ENCODE data around the gene SLC25A44.

Gene SLC25A44

DNA sequence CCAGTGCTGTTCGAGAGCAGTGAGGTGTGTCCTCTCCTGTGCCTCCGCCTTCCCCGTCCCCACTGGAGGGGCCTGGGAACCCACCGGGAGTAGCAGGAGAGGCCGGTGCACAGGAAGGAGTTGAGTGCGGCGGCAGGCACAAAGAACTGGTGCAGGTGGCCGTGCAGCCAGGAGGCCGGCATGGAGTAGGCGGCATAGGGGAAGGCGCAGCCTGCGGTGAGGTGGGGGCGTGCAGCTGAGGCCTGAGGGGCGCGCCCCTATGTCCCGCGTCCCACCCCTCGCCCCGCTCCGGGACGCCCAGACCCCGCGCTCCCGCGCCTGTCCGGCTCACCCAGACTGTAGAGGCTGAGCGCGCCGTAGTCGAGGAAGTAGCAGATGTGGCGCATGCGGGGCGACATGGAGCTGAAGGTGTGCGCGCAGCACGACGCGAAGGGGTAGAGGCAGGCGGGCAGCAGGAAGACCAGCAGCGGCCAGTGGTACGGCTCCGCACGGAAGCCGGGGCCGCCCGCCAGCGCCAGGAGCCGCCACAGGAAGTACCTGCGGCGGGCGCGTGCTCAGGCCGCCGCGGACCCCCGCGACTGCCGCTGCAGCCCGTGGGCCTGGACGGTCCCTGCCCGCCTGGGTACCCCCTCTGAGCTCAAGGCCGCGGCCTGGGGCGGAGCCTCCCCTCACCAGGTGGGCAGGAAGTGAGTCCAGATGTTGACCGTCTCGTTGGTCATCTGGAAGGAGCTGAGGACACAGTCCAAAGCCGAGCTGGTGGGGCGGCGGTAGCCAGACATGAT is 51.7 kb downstream of the SLC25A44 start:
- peaks cover 2 to 32% (median 29%) of the 10 kb centered on the region in 5 donors for H3K4me1 ChIP-seq (ENCODE audit: control insufficient read depth in 5 of 5, insufficient read depth in 5 of 5, low read length in 5 of 5)
- H3K4me3 ChIP-seq (ENCODE audit: low read depth in 1 of 5, low read length in 5 of 5): peak overlapping the region in 2 of 5 donors; percentile 41 to 52
- peaks cover 0 to 47% (median 26%) of the 10 kb centered on the region in 5 donors for H3K36me3 ChIP-seq (ENCODE audit: control insufficient read depth in 5 of 5, insufficient read depth in 5 of 5, low read length in 5 of 5)
- peaks cover 8 to 24% (median 21%) of the 10 kb centered on the region in 5 donors for H3K27me3 ChIP-seq (ENCODE audit: control insufficient read depth in 5 of 5, insufficient read depth in 4 of 5, low read length in 5 of 5)
- no peak overlapping the region for H3K27ac ChIP-seq (ENCODE audit: low read depth, low read length)
- H3K9ac ChIP-seq (ENCODE audit: low read length in 5 of 5): peak overlapping the region in 1 of 5 donors; percentile 29
- H3K9me3 ChIP-seq (ENCODE audit: control insufficient read depth in 5 of 5, low read length in 5 of 5): no peaks in the 10 kb centered on the region

DNA sequence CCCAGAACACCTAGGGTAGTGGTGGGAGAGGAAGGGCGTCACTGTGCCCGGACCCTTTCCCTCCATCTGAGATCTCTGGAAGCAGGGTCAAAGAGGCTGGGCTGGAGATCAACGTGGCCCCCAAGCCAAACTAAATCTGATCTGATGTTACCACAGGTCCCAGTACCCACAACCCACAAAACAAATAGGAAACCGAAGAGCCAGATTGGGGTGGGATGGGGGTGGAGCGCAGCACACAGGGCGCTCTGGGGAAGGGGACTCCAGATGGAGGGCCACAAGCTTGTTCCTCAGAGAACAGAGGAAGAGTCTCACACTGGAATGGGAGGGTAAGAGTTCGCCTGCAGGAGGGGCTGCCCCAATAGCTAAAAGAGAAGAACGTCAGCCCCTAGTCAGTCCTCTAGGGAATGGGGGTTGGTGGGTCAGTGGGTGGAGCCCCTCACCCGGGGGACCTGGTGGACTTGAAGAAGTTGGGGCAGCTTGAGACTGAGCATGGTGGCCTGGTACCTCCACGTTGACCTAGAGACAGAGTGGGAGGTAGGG is 52.4 kb downstream of the SLC25A44 start:
- H3K4me3 ChIP-seq (ENCODE audit: low read depth in 1 of 5, low read length in 5 of 5): peak overlapping the region in 2 of 5 donors; percentile 41 to 52
- peak overlapping the region in 1 of 5 donors; percentile 29 for H3K9ac ChIP-seq (ENCODE audit: low read length in 5 of 5)
- H3K27ac ChIP-seq (ENCODE audit: low read depth, low read length): no peak overlapping the region
- peaks cover 8 to 24% (median 21%) of the 10 kb centered on the region in 5 donors for H3K27me3 ChIP-seq (ENCODE audit: control insufficient read depth in 5 of 5, insufficient read depth in 4 of 5, low read length in 5 of 5)
- peaks cover 2 to 37% (median 30%) of the 10 kb centered on the region in 5 donors for H3K4me1 ChIP-seq (ENCODE audit: control insufficient read depth in 5 of 5, insufficient read depth in 5 of 5, low read length in 5 of 5)
- H3K36me3 ChIP-seq (ENCODE audit: control insufficient read depth in 5 of 5, insufficient read depth in 5 of 5, low read length in 5 of 5): peaks cover 0 to 47% (median 26%) of the 10 kb centered on the region in 5 donors
- no peaks in the 10 kb centered on the region for H3K9me3 ChIP-seq (ENCODE audit: control insufficient read depth in 5 of 5, low read length in 5 of 5)

DNA sequence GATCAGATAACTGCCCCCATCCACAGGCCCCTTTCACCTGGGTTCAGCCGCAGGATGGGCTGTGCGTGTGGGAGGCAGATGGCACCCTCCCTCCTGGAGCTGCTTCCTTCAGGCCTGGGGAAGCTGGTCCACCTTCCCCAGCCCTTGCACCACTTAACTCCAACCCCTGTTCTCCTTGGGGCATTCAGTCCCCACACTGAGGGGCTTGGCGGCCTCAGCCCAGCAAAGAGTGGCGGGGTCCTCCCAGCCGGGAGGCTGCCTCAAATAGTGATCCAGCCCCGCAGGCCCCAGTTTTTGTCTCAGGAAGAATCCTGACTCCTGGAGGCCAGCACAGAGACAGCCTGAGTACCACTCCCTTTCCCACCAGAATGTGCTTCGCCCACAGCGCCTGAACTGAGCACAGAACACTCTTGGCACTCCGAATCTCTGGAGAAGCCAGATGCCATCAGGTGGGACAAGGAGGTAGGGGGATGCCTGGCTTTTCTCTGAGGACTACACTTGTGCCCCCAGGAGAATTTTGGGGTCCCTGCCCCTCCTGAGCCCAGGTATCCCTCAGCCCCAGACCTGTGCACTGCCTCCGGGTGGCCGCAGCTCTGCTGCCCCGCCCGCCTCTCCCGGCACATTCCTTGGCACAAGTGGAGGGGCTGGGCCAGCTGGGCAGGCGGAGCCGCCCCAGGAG is 53.0 kb downstream of the SLC25A44 start:
- Histone ChIP-seq H3K9ac (ENCODE audit: low read length in 5 of 5) (no peak overlapping the region), H3K36me3 (ENCODE audit: control insufficient read depth in 5 of 5, insufficient read depth in 5 of 5, low read length in 5 of 5) (peaks cover 0 to 49% (median 30%) of the 10 kb centered on the region in 5 donors), H3K9me3 (ENCODE audit: control insufficient read depth in 5 of 5, low read length in 5 of 5) (no peaks in the 10 kb centered on the region), H3K27me3 (ENCODE audit: control insufficient read depth in 5 of 5, insufficient read depth in 4 of 5, low read length in 5 of 5) (peaks cover 8 to 24% (median 21%) of the 10 kb centered on the region in 5 donors), H3K4me1 (ENCODE audit: control insufficient read depth in 5 of 5, insufficient read depth in 5 of 5, low read length in 5 of 5) (peaks cover 2 to 42% (median 33%) of the 10 kb centered on the region in 5 donors), H3K27ac (ENCODE audit: low read depth, low read length) (no peak overlapping the region), H3K4me3 (ENCODE audit: low read depth in 1 of 5, low read length in 5 of 5) (no peak overlapping the region)

DNA sequence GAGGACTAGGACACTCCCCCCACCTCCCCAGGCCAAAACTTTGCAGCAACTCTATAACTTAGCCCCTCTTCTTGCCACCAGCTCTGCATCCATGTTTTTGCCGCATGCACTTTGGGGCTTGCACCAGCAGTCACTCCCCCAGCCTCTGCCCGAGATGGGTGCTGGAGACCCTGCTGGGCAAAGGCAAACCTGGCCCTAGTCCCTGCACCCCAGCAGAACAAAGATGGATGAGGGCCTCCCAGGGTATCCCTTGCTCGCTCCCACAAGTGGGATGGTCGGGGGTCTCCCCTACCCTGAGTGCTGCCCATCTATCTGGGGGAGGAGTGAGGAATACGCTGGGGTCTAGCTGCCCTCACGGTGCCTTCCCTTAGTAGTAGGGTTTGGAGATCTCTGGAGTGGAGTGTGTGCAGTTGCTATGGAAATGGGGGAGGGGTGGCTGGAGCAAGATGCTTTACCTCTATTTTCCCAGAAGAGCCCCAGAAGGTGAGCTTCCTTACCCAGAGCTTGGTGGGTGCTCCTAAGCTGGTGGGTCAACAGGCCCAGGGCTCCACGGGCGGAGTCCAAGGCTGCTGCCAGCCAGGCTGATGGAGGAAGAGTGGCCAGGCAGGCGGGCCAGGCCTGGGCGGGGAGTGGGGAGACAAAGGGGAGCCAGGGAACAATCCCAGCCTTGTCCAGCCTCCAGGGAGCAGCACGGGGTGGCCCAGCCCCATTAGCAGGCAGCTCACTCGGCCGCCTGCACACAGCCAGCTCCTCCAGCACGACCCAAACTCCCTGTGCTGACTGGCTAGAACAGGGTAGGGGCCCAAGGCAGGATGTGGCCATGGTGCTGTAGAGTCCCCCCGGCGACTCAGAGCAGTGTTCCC is 53.8 kb downstream of the SLC25A44 start, which contains the start of gene PAQR6:
Gene PAQR6, minus strand, starts transcription at position 597 of the 863 bp plus-strand sequence. CDS start 1,325 bp downstream, outside the sequence.
- Histone ChIP-seq H3K4me1 (ENCODE audit: control insufficient read depth in 5 of 5, insufficient read depth in 5 of 5, low read length in 5 of 5) (peaks cover 5 to 47% (median 39%) of the 10 kb centered on the region in 5 donors), H3K9ac (ENCODE audit: low read length in 5 of 5) (no peak within 1 kb of the TSS), H3K27me3 (ENCODE audit: control insufficient read depth in 5 of 5, insufficient read depth in 4 of 5, low read length in 5 of 5) (peaks cover 8 to 24% (median 21%) of the 10 kb centered on the region in 5 donors), H3K9me3 (ENCODE audit: control insufficient read depth in 5 of 5, low read length in 5 of 5) (no peaks in the 10 kb centered on the region), H3K36me3 (ENCODE audit: control insufficient read depth in 5 of 5, insufficient read depth in 5 of 5, low read length in 5 of 5) (peaks cover 0 to 49% (median 36%) of the 10 kb centered on the region in 5 donors), H3K4me3 (ENCODE audit: low read depth in 1 of 5, low read length in 5 of 5) (no peak within 1 kb of the TSS), H3K27ac (ENCODE audit: low read depth, low read length) (no peak within 1 kb of the TSS)

DNA sequence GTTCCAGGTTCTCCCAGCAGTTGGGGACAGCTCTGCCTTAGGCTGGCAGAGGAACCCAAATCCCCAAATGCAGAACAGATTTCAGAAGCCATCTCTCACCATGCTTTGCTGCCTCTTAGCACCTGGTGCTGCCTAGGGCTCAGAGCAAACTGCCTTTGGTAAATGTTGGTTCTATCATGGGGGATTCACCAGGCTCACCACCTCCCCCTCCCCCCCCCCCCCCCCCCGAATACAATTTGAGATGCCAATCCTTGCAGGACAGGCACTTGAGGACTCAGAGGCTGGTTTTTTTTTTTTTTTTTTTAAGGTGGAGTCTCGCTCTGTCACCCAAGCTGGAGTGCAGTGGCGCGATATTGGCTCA is 54.4 kb downstream of the SLC25A44 start:
- Histone ChIP-seq H3K27ac (ENCODE audit: low read depth, low read length) (no peak overlapping the region), H3K9me3 (ENCODE audit: control insufficient read depth in 5 of 5, low read length in 5 of 5) (no peaks in the 10 kb centered on the region), H3K9ac (ENCODE audit: low read length in 5 of 5) (no peak overlapping the region), H3K4me1 (ENCODE audit: control insufficient read depth in 5 of 5, insufficient read depth in 5 of 5, low read length in 5 of 5) (peaks cover 6 to 47% (median 39%) of the 10 kb centered on the region in 5 donors), H3K27me3 (ENCODE audit: control insufficient read depth in 5 of 5, insufficient read depth in 4 of 5, low read length in 5 of 5) (peaks cover 8 to 24% (median 21%) of the 10 kb centered on the region in 5 donors), H3K36me3 (ENCODE audit: control insufficient read depth in 5 of 5, insufficient read depth in 5 of 5, low read length in 5 of 5) (peaks cover 0 to 51% (median 42%) of the 10 kb centered on the region in 5 donors), H3K4me3 (ENCODE audit: low read depth in 1 of 5, low read length in 5 of 5) (no peak overlapping the region)

DNA sequence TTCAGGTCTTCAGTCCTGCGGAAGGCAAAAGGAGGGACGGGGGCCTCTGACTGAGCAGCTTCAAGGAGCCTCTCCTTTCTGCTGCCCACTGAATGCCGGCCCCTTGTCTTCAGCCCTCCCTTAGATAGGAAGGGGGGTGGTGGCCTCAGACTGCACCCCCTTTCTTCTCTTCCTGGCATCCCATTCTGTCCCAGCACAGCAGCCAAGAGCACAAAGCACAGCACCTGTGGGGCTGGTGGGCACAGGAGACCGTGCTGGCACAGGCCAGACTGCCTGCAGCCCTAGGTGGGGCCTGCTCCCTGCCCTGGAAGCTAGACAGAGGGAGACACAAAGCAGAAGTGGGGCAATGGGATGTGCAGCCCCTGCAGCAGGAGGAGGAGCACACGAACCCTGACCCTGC is 55.7 kb downstream of the SLC25A44 start:
- Histone ChIP-seq H3K4me3 (ENCODE audit: low read depth in 1 of 5, low read length in 5 of 5) (no peak overlapping the region), H3K9ac (ENCODE audit: low read length in 5 of 5) (no peak overlapping the region), H3K9me3 (ENCODE audit: control insufficient read depth in 5 of 5, low read length in 5 of 5) (no peaks in the 10 kb centered on the region), H3K36me3 (ENCODE audit: control insufficient read depth in 5 of 5, insufficient read depth in 5 of 5, low read length in 5 of 5) (peaks cover 0 to 58% (median 54%) of the 10 kb centered on the region in 5 donors), H3K27ac (ENCODE audit: low read depth, low read length) (no peak overlapping the region), H3K27me3 (ENCODE audit: control insufficient read depth in 5 of 5, insufficient read depth in 4 of 5, low read length in 5 of 5) (peaks cover 8 to 24% (median 20%) of the 10 kb centered on the region in 5 donors), H3K4me1 (ENCODE audit: control insufficient read depth in 5 of 5, insufficient read depth in 5 of 5, low read length in 5 of 5) (peaks cover 6 to 47% (median 39%) of the 10 kb centered on the region in 5 donors)

DNA sequence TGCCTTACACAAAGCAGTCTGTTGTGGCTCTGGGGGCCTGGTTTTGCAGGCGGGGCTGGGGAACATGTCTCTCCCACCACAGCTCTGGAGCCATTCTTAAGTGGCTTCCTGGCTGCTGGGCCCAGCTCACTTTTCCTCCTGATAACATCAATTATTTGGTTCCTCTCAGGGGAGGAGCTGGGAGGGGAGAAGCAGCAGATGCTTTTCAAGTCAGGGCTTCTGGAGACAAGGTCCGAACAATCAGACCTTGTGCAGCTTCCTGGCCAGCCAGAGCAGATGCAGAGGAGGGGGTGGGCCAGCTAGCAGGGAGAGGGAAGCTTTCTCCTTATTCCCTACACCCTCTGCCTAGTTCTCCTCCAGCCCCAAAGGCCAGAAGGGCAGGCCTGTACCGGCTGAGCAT is 57.6 kb downstream of the SLC25A44 start:
- no peak overlapping the region for H3K9ac ChIP-seq (ENCODE audit: low read length in 5 of 5)
- H3K4me3 ChIP-seq (ENCODE audit: low read depth in 1 of 5, low read length in 5 of 5): no peak overlapping the region
- no peak overlapping the region for H3K27ac ChIP-seq (ENCODE audit: low read depth, low read length)
- no peaks in the 10 kb centered on the region for H3K9me3 ChIP-seq (ENCODE audit: control insufficient read depth in 5 of 5, low read length in 5 of 5)
- peaks cover 6 to 34% (median 28%) of the 10 kb centered on the region in 5 donors for H3K4me1 ChIP-seq (ENCODE audit: control insufficient read depth in 5 of 5, insufficient read depth in 5 of 5, low read length in 5 of 5)
- H3K27me3 ChIP-seq (ENCODE audit: control insufficient read depth in 5 of 5, insufficient read depth in 4 of 5, low read length in 5 of 5): peaks cover 0 to 5% (median 2%) of the 10 kb centered on the region in 5 donors
- peaks cover 0 to 67% (median 64%) of the 10 kb centered on the region in 5 donors for H3K36me3 ChIP-seq (ENCODE audit: control insufficient read depth in 5 of 5, insufficient read depth in 5 of 5, low read length in 5 of 5)

DNA sequence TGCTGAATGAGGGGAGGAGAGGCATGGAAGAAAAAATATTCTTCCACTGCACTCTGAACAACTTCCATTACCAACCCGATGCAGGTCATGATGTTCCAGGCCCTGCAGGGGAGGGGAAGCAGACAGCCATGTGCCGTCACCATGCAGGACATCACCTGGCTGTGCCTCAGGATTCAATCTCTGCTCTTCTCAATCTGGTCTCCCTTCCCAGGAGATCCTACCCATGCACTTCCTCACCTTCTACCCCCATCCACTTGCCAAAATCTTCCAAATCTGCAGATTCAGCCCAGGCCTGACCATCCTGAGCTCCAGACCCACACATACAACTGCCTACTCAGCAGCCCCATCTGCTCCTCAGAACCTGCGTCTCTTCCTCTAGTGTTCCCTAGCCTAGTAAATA is 59.7 kb downstream of the SLC25A44 start:
- H3K9ac ChIP-seq (ENCODE audit: low read length in 5 of 5): peak overlapping the region in 1 of 5 donors; percentile 9
- H3K27me3 ChIP-seq (ENCODE audit: control insufficient read depth in 5 of 5, insufficient read depth in 4 of 5, low read length in 5 of 5): no peaks in the 10 kb centered on the region
- no peak overlapping the region for H3K27ac ChIP-seq (ENCODE audit: low read depth, low read length)
- H3K4me1 ChIP-seq (ENCODE audit: control insufficient read depth in 5 of 5, insufficient read depth in 5 of 5, low read length in 5 of 5): peaks cover 0 to 17% (median 13%) of the 10 kb centered on the region in 5 donors
- peaks cover 0 to 87% (median 82%) of the 10 kb centered on the region in 5 donors for H3K36me3 ChIP-seq (ENCODE audit: control insufficient read depth in 5 of 5, insufficient read depth in 5 of 5, low read length in 5 of 5)
- no peaks in the 10 kb centered on the region for H3K9me3 ChIP-seq (ENCODE audit: control insufficient read depth in 5 of 5, low read length in 5 of 5)
- no peak overlapping the region for H3K4me3 ChIP-seq (ENCODE audit: low read depth in 1 of 5, low read length in 5 of 5)

DNA sequence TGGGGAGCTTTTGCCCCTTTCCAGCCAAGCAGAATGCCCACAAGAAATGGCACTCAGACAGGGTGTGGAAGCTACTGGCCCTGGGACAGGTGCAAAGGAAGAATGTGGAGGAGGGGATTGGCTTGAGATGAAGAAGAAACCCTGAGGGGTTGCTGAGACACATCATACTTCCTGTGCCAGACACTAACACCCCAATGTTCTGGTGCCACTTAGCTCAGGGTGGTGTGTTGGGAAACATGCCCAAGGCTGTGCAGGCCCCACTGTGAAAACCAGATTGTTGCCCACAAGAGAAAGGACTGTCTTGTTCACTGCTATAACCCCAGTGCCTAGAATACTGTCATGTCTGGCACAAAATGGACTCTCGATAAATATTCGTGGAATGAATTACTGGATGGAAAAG is 63.8 kb downstream of the SLC25A44 start:
- Histone ChIP-seq H3K27me3 (ENCODE audit: control insufficient read depth in 5 of 5, insufficient read depth in 4 of 5, low read length in 5 of 5) (no peaks in the 10 kb centered on the region), H3K9ac (ENCODE audit: low read length in 5 of 5) (no peak overlapping the region), H3K9me3 (ENCODE audit: control insufficient read depth in 5 of 5, low read length in 5 of 5) (no peaks in the 10 kb centered on the region), H3K27ac (ENCODE audit: low read depth, low read length) (no peak overlapping the region), H3K4me1 (ENCODE audit: control insufficient read depth in 5 of 5, insufficient read depth in 5 of 5, low read length in 5 of 5) (peaks cover 0 to under 1% (median 0%) of the 10 kb centered on the region in 5 donors), H3K4me3 (ENCODE audit: low read depth in 1 of 5, low read length in 5 of 5) (no peak overlapping the region), H3K36me3 (ENCODE audit: control insufficient read depth in 5 of 5, insufficient read depth in 5 of 5, low read length in 5 of 5) (peaks cover 0 to 87% (median 77%) of the 10 kb centered on the region in 5 donors)
